Transverse colon (tissue), 3 donors: ENCODE results near the gene LRP5.

Experiments used
- CTCF ChIP-seq, 5 experiments: fragments of 200-600 bp in 3 of 5; fragments of 450-650 bp in 2 of 5; sonication (generic) in 3 of 5; IDR thresholded peaks; 1 replicate in 2 of 5; 2 replicates in 3 of 5; pipeline ENCODE4 v1.5.1; 2016 to 2017; ENCODE audit warnings: antibody characterized with exemption in 5 of 5, inconsistent platforms in 3 of 5, mild to moderate bottlenecking in 2 of 5, moderate library complexity in 1 of 5
- EP300 ChIP-seq: sonication (generic); formaldehyde crosslinking; IDR thresholded peaks from one replicate; pipeline ENCODE4 v1.6.1; 2017; ENCODE audit warnings: antibody characterized with exemption, low read depth

GRCh38 chr11:68266936-68267880, 45.2 kb upstream of the LRP5 start:
- no peak for TF ChIP-seq CTCF (IDR thresholded peaks at IDR 0.05)
- no peak for TF ChIP-seq EP300
